Measurements from ENCODE around the gene HS6ST1. TPM values are rescaled to one million over a fixed set of nuclear protein-coding genes. Genes with fewer than 3 reads are reported as not detected.

Gene HS6ST1
- total RNA-seq, 2 experiments from 2014 or later = 7.1 to 8.7 TPM

DNA sequence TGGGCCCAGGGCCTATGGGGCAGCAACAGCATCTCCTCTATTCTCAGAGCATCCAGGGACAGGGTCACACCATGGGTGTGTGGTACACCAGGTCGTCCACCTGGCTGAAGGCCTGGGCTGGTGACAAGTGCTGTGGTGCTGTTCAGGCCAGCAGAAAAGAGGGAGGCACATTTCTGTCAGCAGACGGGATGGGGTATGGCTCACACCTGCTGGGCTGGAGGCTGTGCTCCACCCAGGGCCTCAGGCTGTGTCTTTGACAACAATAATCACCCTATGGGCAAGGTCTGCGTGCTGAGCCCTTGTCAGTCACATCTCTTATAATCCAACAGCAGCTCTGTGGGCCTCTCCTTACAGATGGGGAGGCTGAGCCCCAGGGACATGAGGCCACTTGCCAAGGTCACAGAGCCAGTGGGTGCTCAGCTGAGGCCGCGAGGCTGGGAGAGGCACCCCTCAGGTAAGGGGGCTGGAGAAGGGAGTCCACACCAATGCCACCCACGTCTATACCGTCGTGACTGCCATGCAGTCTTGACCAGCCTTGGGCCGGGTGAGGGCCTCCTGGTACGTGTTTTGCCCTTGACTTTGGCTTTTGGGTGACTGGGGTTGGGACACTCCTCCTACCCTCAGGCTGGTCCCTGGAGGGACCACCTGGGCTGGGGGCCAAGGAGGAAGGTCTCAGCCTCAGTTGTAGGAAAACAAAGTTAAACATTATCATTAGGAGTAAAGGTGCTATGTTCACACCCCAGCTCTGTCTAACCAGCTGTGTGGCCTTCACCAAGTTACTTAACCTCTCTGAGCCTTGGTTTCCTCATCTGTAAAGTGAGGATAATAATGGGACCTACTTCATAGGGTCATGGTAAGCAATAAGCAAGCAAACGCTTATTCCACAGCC is 5.6 kb upstream of the HS6ST1 start:
- Histone ChIP-seq H3K27ac (ENCODE audit: low read depth in 1 of 2, low read length in 2 of 2) (no peak overlapping the region), H3K36me3 (ENCODE audit: insufficient read depth, low read length) (no peaks in the 10 kb centered on the region), H3K9me3 (ENCODE audit: control insufficient read depth in 1 of 2, insufficient read depth in 1 of 2, low read length in 2 of 2) (no peaks in the 10 kb centered on the region), H3K27me3 (ENCODE audit: control insufficient read depth in 1 of 2, insufficient read depth in 2 of 2, low read length in 2 of 2) (no peaks in the 10 kb centered on the region), H3K4me3 (ENCODE audit: low read length) (no peak overlapping the region), H3K4me1 (ENCODE audit: insufficient read depth, low read length) (peaks cover 14% of the 10 kb centered on the region)
- ChIA-PET CTCF (no interaction called here), POLR2A (no interaction called here)
- ATAC-seq (ENCODE audit: poor library complexity) (no peak), DNase-seq (peak in 5 of 14 experiments; percentile 0 to 28 (median 4))
- no peak overlapping the region for H3K27ac Mint-ChIP-seq
- peak overlapping the region; percentile 87 for H3K4me3 Mint-ChIP-seq
- no peaks in the 10 kb centered on the region for H3K27me3 Mint-ChIP-seq
- no peaks in the 10 kb centered on the region for H3K36me3 Mint-ChIP-seq (ENCODE audit: low read depth)
- TF ChIP-seq, protein P1, sequence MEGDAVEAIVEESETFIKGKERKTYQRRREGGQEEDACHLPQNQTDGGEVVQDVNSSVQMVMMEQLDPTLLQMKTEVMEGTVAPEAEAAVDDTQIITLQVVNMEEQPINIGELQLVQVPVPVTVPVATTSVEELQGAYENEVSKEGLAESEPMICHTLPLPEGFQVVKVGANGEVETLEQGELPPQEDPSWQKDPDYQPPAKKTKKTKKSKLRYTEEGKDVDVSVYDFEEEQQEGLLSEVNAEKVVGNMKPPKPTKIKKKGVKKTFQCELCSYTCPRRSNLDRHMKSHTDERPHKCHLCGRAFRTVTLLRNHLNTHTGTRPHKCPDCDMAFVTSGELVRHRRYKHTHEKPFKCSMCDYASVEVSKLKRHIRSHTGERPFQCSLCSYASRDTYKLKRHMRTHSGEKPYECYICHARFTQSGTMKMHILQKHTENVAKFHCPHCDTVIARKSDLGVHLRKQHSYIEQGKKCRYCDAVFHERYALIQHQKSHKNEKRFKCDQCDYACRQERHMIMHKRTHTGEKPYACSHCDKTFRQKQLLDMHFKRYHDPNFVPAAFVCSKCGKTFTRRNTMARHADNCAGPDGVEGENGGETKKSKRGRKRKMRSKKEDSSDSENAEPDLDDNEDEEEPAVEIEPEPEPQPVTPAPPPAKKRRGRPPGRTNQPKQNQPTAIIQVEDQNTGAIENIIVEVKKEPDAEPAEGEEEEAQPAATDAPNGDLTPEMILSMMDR (IDR thresholded peaks at IDR 0.05) = no peak
- no peaks in the 10 kb centered on the region for H3K9me3 Mint-ChIP-seq
- peaks cover 22% of the 10 kb centered on the region for H3K4me1 Mint-ChIP-seq (ENCODE audit: low read depth)
- intact Hi-C loops (cut with DNase I, micrococcal nuclease) = loop anchor here (5.0 to 10.0 kb wide), 9 partner anchors 139 to 1669 kb away; partner anchors contain the start of genes AMMECR1L (in 1 of the 2), GYPC (in 1 of the 2), SAP130 (in 1 of the 2) and UGGT1 (in 1 of the 2)

DNA sequence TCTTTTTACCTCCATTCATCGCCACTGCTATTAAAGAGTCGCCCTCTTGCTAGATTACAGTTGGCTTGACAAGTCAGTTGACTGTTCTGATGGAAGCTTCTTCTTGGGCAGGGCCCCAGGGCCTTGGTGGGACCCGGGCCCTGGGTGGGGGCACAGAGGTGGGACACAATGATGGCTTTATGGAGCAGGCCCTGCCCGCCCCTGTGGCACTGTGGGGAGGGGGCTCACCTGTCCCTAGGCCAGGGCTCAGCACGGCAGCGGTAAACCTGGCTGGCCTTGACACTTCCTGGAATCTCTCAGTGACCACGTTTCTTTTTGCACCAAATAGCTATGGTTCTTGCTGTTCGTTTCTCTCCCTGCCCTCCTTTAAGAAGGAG is 4.9 kb upstream of the HS6ST1 start:
- Histone ChIP-seq H3K27me3 (ENCODE audit: control insufficient read depth in 1 of 2, insufficient read depth in 2 of 2, low read length in 2 of 2) (no peaks in the 10 kb centered on the region), H3K9me3 (ENCODE audit: control insufficient read depth in 1 of 2, insufficient read depth in 1 of 2, low read length in 2 of 2) (no peaks in the 10 kb centered on the region), H3K4me1 (ENCODE audit: insufficient read depth, low read length) (peaks cover 18% of the 10 kb centered on the region), H3K36me3 (ENCODE audit: insufficient read depth, low read length) (no peaks in the 10 kb centered on the region), H3K4me3 (ENCODE audit: low read length) (no peak overlapping the region), H3K27ac (ENCODE audit: low read depth in 1 of 2, low read length in 2 of 2) (no peak overlapping the region)
- Mint-ChIP-seq H3K27ac (no peak overlapping the region), H3K4me1 (ENCODE audit: low read depth) (peaks cover 22% of the 10 kb centered on the region), H3K4me3 (peak overlapping the region; percentile 87), H3K36me3 (ENCODE audit: low read depth) (no peaks in the 10 kb centered on the region), H3K9me3 (no peaks in the 10 kb centered on the region), H3K27me3 (no peaks in the 10 kb centered on the region)
- CTCF ChIA-PET = no interaction called here
- intact Hi-C loops (cut with DNase I, micrococcal nuclease) = loop anchor here (5.0 to 10.0 kb wide), 9 partner anchors 139 to 1669 kb away; partner anchors contain the start of genes AMMECR1L (in 1 of the 2), GYPC (in 1 of the 2), SAP130 (in 1 of the 2) and UGGT1 (in 1 of the 2)
- no peak for ATAC-seq (ENCODE audit: poor library complexity)
- peak in 4 of 14 experiments; percentile 0 to 28 (median 10) for DNase-seq
- TF ChIP-seq, protein P1 (IDR thresholded peaks at IDR 0.05) = no peak
- POLR2A ChIA-PET = no interaction called here

DNA sequence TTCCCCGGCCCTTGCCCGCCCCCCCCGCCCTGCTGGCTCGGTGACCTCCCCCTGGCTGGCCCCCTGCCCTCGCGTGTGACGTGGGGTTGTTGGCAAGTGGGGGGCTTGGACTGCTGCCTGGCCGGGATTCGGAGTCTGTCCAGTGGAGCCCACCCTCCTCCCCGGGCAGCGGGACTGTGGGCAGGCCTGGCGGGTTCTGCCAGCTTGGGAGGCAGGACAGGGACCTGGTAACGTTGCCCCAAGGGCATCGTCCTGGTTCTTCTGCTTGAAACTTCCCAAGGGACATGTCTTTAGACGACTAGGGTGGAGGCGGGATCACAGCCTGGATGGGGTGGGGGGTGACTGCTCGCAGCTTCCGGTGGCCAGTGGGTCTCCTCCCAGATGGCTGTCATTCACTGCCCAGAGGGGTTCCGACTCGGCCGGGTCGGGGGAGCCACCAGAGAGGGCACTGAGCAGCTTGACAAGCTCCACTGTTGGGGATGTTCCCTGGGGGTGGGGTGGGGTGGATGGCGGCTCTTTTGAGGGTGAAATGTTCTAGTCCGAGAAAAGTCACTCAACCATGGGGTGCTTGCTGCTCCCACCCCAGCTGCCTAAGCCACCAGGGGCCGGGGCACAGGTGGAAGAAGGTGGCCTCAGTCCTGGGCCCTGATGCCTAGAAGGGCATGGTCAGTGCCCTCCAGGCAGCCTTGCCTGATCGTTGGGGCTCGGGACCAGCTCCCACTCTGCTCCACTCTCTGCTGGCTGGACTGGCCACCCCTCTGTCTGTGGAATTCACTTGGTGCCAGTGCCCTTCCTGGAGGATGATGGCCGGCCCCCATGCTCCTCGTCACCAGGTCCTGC is 4.3 kb upstream of the HS6ST1 start:
- no peaks in the 10 kb centered on the region for H3K27me3 ChIP-seq (ENCODE audit: control insufficient read depth in 1 of 2, insufficient read depth in 2 of 2, low read length in 2 of 2)
- CTCF ChIA-PET = no interaction called here
- no peaks in the 10 kb centered on the region for H3K9me3 Mint-ChIP-seq
- ATAC-seq (ENCODE audit: poor library complexity) (no peak), DNase-seq (peak in 5 of 14 experiments; percentile 1 to 33 (median 5))
- H3K4me3 Mint-ChIP-seq = peak overlapping the region; percentile 87
- no peaks in the 10 kb centered on the region for H3K36me3 Mint-ChIP-seq (ENCODE audit: low read depth)
- POLR2A ChIA-PET = no interaction called here
- no peak overlapping the region for H3K27ac Mint-ChIP-seq
- H3K27me3 Mint-ChIP-seq = no peaks in the 10 kb centered on the region
- H3K4me1 Mint-ChIP-seq (ENCODE audit: low read depth) = peaks cover 22% of the 10 kb centered on the region
- no peaks in the 10 kb centered on the region for H3K9me3 ChIP-seq (ENCODE audit: control insufficient read depth in 1 of 2, insufficient read depth in 1 of 2, low read length in 2 of 2)
- H3K4me1 ChIP-seq (ENCODE audit: insufficient read depth, low read length) = peaks cover 18% of the 10 kb centered on the region
- H3K27ac ChIP-seq (ENCODE audit: low read depth in 1 of 2, low read length in 2 of 2) = no peak overlapping the region
- H3K36me3 ChIP-seq (ENCODE audit: insufficient read depth, low read length) = no peaks in the 10 kb centered on the region
- TF ChIP-seq, protein P1 (IDR thresholded peaks at IDR 0.05) = no peak
- intact Hi-C loops (cut with DNase I, micrococcal nuclease) = loop anchor here (5.0 to 10.0 kb wide), 9 partner anchors 138 to 1668 kb away; partner anchors contain the start of genes AMMECR1L (in 1 of the 2), GYPC (in 1 of the 2), SAP130 (in 1 of the 2) and UGGT1 (in 1 of the 2)
- H3K4me3 ChIP-seq (ENCODE audit: low read length) = peak overlapping the region; percentile 54
